ENCODE results near the gene CCDC33.

CCDC33 gene

DNA sequence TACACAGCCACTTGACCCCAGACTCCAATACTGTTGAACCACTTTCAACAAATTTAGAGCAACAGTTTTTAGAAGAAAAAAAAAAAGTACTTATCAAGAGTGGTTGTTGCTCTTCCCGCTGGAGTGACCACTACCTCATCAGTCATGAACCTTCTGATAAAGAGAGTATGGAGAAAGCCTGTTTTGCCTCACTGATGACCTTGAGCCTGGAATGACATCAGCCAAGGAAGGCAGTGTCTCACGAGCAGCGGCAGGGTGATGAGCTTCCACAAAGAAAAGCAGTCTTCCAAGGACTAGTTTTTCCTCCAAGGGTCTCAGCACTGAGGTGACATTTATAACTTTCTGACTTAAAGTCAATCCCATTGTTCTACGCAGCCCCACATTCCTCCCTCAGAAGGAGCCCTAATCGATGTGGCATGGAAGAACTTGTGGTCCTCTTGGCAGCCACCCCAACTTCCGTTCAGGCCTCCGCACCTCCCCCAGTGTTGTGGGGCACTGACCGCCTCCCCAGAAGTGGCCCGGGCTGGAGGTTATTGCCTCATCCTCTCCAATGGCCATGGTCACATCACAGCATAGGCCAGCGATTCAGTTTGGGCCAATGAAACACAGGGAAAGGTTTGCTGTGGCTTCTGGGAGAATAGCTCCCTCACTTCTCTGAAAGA lies 133.1 kb downstream of the CCDC33 start:
- no peak for DNase-seq

DNA sequence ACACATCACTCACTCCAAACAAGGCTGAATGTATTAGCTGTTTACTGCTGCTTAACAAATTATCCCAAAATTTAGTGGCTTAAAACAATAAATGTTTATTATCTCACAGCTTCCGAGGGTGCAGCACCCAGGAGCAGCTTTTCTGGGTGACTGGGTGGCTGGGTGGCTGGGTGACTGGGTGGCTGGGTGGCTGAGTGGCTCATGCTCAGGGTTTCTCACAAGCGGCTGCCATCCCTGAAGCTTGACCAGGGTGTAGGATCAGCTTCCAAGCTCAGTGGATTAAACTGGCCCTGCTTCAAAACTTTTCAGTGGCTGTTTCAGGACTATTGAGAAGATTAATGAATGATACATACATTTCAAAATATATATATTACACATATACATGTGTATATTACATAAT lies 133.6 kb downstream of the CCDC33 start:
- DNase-seq = no peak

DNA sequence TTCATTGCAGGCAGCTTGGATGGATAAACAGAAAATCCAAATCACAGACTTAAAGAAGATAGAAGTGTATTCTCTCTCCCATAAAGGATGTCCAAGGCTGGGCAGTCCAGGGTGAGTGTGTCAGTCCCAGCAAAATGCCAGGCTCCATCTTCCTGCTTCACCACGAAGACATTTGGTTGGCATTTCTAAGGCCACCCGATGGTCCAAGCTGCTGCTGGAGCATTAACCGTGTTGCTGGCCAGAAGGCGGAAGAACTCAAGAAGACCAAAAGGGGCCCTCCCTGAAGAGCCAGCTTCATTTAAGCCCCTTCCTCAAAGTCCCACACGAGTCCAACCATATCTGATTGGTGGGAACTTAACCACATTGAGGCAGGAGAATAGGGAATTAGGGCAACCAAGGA lies 134.3 kb downstream of the CCDC33 start:
- no peak for DNase-seq

DNA sequence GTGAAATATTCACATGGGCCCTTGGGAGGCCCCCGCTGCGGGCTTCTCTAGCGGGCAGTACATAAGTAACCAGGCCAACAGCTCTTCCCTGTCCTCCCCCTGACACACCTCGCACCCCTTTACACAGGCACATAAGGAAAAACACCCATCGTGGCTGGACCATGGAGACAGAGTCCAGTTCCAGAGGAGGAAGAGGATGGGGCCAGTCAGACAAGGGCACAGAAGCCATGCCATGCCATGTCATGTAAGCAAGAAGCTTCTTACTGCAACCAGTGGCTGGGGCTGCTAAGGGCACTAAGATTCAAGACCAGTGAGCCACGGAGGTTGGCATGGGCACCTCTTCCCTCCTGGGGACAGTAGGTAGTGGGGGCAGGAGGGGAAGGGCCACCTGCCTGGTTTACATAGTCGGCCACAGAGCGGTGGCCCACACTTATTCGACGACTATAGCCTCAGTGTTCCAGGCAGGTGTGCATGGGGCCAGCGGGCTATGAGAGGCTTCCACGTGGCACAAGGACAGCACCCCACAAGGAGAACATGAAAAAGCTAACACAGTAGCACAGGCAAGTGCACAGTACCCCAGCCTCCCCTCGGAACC lies 137.0 kb downstream of the CCDC33 start:
- no peak for DNase-seq

DNA sequence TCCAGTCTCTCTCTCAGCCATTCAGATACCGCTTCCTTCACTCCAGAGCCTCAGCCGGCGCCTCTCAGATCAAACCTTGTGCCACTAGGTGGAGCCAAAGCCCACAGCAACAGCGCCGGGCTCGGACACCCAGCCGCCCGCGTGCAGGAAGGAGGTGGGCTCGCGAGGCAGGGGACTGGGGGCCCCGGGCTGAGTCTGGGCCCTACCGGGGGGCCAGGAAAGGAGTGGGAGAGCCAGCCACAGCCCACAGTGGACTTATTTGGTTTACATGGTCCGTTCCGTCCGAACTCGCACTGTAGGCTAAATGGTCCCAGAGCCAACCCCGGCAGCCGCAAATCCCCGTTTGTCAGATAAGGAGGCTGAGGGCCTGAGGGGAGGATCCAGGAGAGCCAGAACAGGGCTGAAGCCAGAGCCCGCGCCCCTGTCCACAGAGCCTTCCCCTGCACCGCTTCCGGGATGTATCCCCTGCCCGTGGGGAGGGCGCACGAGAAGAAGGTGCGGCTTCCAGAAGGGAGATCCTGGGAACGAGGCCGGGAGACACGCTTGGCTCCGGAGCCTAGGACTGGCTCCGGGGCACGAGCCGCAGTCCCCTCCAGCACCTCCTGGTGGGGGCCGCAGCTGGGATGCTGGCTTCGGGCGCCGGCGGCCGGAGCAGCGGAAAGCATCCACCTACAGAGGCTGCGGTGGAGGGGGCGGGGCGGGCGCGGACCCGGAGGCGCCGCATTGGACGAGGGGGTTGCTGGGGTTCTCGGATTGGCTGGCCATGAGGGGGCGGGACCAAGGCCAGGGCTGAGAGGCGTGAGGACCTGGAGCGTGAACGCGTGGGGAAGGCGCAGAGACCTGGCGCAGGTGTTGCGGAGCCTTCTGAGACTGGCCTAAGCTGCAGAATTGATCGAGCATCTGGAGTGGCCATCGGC lies 137.9 kb downstream of the CCDC33 start:
- DNase-seq = peak; percentile 89

DNA sequence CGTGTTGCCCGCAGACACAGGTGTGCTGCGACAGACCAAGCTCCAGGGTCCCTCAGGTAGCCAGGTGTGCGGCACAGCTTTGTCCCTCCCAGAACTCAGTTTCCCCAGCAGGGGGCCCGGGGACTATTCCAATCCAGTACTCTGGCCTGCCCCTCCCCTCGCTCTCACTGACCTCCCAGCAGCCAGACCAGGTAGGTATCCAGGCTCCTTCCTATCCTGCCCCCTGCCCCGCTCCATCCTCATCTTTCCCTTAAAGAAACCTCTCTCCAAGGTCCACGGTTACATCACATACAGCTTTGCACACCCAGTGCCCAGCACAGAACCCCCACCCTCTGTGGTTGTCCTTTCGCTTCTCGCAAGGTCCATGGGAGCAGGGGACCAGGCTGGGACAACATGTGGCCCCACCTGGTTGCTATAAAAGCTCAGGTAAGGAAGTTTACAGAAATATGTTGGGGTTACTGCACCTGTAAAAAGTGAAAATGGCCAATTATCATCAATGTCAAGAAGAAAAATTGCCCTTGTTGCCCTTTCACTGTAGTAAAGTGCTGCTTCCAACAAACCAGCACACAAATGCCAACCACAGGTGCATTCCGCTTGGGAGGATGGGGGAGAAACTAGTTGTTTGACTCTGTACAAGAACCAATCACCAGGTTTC lies 138.6 kb downstream of the CCDC33 start:
- no peak for DNase-seq

DNA sequence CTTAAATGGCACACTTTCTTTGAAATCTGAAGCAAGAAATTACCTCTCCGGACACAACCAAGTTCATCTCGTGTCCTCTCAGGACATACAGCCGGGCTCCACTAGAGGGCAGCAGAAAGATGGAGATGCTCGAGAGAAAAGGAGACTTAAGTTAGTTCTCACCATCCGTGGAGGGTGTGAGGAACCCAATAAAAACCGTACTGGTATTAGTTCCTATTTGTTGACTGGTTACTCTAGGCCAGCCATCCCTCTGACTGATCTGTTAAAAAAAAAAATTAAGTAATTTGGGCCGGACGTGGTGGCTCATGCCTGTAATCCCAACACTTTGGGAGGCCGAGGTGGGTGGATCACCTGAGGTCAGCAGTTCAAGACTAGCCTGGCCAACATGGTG lies 139.2 kb downstream of the CCDC33 start:
- peak; percentile 72 for DNase-seq

DNA sequence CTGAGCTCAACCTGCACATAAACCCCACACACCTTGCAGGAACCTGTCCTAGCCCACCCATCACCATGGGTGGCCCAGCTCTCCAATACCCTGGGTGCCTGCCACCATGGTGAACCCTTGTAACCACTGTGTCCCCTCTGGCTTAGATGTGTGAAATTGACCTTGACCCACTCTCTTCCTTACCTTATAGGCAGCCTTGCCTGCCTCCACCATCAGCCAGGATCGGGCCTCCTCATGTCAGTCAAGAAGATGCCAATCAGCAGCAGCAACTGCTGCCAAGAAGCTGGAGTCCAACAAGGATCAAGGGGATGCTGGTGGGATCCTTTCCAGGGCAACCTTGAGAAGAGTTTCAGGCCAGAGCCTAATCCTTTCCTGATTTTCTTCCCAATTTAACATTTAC lies 140.1 kb downstream of the CCDC33 start:
- DNase-seq = no peak

DNA sequence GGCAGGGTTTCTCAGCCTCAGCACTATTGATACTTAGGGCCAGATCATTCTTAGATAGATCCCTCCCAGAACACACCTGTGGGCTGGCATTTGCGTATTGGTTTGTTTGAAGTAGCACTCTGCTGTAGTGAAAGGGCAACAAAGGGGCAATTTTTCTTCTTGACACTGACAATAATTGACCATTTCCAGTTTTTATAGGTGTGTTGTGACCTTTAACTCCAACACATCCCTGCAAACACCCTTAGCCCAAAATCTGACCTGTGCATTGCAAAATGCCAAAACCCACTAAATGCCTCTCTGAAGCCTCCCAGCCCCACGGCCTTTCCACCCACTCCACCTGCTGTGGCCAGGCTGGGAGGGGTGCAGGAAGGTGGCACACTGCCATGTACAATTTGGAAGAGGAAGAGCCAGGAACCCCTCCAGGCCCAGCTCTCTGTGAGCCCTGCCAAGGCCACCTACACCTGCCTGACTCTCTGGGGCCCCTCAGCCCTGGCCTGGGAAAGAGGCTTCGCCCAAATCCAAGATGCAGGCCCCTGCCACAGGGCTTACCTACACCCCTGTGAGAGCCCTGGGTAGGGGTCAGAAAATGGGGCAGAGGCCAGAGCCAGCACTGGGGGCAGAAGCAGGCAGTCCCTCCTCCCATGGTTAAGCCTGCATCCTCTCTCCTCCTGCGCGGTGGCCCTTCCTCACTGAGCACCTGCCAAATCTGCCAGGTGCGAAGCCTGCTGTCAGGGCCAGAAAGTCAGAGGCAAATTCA lies 140.9 kb downstream of the CCDC33 start:
- DNase-seq = no peak

DNA sequence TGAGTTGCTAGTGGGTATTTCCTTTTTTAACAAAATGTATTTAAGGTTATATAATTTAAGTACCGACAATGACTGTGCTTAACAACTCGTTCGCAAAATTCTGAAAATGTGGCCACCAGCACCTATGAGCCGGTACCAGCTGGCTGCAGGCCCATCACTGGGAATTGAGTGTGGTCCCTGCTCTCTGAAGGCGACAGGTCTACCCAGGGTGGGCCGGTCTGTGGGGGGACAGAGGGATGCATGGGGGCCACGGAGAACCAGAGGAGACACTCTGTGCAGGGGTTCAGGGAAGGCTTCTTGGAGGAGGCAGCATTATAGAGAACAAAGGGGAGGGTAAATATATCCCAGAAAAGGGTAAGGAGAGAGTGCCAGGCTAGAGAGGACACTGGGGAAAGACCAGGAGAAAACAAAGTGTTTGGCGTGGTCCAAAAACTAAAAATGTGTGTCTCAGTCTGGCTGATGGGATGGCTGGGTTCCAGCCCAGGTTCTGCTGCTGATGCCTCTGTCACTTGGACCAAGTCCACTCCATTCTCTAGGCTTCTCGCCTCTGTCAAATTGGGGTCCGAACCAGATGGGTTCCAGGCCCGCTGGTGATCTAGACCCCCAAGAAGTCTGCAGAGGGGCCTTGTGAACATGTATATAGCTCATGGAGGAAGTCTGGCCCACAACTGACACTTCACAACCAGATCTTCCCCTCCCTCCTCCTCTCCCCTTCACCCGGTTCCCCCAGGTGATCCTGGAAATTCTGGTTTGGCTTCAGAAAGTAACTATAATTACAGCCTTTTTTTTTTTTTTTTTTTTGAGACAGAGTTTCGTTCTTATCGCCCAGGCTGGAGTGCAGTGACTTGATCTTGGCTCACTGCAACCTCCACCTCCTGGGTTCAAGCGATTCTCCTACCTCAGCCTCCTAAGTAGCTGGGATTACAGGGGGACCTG lies 142.0 kb downstream of the CCDC33 start:
- DNase-seq = no peak

DNA sequence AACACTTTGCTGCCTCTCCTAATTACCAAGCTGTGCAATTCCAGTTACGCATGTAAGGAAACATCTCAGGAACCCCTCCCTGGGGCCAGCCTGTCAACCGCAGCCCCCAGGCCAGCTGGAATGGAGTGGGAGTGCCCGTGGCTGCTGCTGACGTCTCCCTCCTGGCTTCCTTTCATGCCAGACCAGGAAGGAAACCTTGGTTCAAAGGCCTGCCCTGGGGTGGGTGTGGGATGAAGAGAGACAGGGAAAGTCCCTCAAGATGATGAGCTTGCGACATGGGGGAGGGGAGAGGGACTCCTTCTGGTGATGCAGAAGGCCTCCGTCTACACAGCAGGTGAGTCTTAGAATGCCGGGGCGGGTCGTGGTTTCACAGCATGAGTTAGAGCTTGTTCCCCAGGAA lies 142.7 kb downstream of the CCDC33 start:
- DNase-seq = no peak

DNA sequence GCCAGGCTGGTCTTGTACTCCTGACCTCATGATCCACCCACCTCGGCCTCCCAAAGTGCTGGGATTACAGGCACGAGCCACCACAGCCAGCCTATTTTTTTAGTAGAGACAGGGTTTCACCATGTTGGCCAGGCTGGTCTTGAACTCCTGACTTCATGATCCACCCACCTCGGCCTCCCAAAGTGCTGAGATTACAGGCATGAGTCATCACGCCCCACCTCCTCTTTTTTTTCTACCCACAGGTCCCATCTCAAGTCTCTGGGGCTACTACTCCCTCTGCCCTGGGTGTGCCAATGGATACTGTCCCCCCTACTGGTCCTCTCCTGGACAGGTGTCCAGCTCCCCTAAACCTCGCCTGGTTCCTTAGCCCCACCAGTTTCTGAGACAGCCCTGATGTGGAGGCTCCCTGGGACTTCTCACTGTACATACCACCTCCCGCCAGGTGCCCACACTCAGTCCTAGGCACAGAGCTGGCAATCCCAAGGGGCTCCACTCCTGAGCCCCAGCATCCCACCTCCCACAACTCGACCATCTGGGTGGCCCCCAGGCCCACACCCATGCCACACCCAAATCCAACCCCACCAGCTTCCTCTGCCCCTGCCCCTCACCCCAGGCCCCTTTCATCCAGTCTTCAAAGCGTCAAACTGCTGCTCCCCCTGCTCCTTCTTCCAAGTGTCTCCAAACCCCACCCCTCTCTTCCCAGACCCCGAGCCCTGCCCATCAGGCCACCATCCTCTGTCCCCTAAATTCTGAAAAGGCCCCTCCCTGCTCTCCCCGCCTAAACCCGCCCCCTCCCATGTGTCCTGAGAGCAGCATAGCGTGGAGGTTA lies 144.4 kb downstream of the CCDC33 start:
- no peak for DNase-seq

DNA sequence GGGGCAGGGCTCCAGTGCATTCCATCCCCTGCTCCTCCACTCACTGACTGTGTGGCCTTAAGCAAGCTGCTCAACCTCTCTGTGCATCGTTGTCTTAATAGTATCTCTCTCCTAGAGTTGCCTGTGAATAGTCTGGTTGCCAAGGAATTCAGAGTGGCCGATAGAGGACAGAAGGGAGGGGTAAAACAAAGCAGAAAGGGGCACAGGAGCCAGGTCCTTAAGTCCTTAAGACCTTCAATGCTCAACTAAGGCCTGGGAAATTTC lies 145.0 kb downstream of the CCDC33 start:
- no peak for DNase-seq

DNA sequence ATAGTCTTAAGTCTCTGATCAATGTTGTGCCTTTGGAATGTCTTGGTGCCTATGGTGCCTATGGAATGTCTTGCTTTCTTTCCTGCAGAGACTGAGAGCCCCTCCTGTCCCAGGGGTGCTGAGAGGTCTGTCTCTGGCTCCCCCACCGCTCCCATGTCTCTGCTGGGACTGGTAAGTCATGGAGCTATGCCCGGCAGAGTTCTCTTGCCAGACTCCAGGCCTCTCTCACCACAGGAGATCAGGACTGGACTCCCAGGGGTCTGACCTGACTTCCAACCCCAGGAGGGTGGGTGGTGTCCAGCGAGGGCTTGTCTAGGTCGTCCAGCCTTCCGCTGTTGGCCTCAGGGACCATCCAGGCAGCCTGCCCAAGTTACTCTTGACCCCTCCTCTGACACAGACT lies 145.4 kb downstream of the CCDC33 start:
- DNase-seq = no peak

DNA sequence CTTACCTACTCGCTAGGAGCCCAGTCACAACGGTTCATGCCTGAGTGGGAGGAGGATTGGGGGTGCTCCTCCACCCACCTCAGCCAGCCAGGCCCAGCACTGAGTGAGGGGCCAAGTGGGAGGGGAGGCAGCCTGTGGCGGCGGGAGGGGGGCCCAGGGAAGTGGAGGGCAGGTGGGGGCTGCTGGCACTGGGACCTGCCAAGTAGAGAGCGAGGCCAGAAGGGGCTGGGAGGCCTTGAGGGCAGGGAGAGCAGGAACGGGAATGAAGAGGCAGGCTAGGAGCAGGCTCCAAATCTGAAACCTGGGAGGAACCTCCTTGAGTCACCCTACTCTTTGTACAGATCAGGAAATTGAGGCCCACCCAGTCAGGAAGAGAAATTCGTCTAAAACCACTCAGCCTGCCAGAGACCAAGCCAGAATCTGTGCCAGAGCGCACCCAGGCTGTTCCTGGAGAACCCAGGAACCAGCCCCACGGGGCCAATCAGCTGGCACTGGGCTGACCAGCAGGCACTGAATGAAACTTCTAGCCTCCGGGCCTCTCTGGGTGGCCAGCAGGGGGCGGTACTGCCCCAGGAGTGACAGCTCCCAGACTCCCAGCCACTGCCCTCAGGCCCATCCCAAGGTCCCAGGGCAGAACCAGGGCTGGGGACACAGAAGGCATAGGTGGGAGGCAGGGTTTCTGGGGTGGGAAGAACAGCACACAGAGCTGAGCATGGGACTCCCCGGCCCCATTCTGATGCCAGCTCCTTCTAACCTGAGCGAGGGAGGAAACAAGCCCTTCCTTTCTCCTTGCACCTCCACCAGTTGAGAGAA lies 146.1 kb downstream of the CCDC33 start:
- peak; percentile 92 for DNase-seq

DNA sequence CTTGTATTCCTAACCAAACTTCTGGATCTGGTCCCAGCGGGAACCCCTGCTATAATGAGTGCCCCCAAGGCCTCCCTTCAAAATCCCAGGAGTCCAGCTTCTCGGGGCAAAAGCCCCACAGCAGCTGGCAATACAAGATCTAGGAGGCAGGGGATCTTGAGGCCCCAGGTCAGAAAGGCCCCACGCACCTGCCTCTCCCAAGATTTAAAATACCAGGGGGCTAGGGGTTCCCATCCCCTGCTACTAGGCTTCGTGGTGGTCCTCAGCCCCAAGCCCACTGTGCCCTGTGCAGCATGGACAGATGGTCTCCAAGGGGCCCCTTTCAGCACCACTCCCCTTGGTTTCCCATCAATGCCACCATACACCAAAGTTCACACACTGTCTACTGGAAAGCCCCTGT lies 147.2 kb downstream of the CCDC33 start:
- no peak for DNase-seq

DNA sequence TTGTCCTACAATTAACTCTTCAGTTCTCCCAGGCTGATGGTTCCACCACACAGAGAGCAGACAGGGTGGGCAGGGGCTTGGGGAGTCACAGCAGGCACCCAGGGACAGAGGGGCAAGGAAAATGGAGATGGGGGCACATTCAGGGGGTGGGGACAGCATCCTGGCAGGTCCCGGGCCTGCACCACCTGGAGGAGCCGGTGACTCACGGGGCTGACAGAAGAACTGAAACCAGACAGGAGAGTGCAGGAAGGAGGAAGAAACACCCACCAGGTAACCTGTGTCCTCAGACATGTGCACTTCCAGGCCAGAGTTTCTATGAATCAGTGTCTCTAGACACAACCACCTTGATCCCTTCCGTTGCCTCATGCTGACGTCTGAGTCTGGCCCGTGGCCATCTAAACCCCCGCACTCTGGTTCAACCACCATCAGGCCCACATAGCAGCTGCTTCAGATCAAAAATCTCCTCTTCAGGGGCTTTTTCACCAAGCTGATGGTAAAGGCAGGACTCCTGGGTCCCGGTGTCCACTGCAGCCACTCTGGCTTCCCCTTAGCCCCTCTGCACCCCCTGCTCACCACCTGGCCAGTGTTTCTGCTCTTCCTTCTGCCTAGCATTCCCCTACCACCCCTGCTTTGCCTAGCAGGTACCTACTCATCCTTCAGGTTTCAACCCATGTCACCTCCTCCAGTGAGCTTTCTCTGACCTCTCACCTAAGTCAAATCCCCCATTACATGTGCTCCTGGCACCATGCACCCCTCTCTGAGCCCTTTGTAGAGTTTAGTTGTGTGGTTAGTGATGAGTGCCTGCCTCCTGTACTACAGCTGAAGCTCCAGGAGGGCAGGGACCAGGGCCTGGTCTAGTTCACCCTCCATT lies 147.8 kb downstream of the CCDC33 start:
- no peak for DNase-seq

DNA sequence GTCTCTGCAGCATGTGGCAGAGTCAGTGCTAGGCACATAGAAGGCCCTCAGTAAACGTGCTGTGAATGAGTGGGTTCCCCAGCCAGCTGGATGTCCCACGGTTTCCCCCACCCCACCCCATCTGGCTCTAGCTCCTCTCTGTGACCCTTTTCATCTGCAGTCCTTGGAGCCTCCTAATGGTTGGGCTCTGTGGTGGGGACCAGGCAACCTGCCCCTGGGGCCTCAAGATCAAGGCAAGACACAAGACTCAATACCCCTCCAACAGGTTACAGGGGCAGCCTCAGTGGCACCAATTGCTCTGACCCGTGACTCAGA lies 148.4 kb downstream of the CCDC33 start:
- no peak for DNase-seq
